MM.1S (cell line): ENCODE data around the gene WDFY3.

Experiments
- EZH2phosphoT487 ChIP-seq: fragments of 300-600 bp; sonication (generic); IDR thresholded peaks from 2 replicates; pipeline ENCODE4 v1.6.1; 2018; ENCODE audit warnings: antibody characterized with exemption, low read length
- TF ChIP-seq, protein P1 (sequence below): fragments of 300-600 bp; sonication (generic); IDR thresholded peaks from 2 replicates; pipeline ENCODE4 v1.5.1; 2016; ENCODE audit warnings: antibody characterized with exemption, low read length, mixed read lengths

- TF ChIP-seq, protein P1, sequence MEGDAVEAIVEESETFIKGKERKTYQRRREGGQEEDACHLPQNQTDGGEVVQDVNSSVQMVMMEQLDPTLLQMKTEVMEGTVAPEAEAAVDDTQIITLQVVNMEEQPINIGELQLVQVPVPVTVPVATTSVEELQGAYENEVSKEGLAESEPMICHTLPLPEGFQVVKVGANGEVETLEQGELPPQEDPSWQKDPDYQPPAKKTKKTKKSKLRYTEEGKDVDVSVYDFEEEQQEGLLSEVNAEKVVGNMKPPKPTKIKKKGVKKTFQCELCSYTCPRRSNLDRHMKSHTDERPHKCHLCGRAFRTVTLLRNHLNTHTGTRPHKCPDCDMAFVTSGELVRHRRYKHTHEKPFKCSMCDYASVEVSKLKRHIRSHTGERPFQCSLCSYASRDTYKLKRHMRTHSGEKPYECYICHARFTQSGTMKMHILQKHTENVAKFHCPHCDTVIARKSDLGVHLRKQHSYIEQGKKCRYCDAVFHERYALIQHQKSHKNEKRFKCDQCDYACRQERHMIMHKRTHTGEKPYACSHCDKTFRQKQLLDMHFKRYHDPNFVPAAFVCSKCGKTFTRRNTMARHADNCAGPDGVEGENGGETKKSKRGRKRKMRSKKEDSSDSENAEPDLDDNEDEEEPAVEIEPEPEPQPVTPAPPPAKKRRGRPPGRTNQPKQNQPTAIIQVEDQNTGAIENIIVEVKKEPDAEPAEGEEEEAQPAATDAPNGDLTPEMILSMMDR, result no peak
- no peak for TF ChIP-seq EZH2phosphoT487
These were observed 59.3 kb downstream of the WDFY3 start for GRCh38 chr4:84907145-84907544.
